DND-41 (cell line): ENCODE results near the gene OR2T33.

Experiments used
- EZH2 ChIP-seq: IDR thresholded peaks from 3 replicates; pipeline ENCODE4 v1.6.1; 2012; ENCODE audit warnings: borderline replicate concordance, low read depth, mild to moderate bottlenecking, moderate library complexity, low read length, inconsistent platforms; ENCODE audit not compliant: severe bottlenecking
- TF ChIP-seq, protein P1 (sequence below): IDR thresholded peaks from 2 replicates; pipeline ENCODE4 v1.5.1; 2012; ENCODE audit warnings: borderline replicate concordance, low read length, moderate library complexity, mild to moderate bottlenecking; ENCODE audit not compliant: poor library complexity, severe bottlenecking; ENCODE audit errors: extremely low read depth

DNA sequence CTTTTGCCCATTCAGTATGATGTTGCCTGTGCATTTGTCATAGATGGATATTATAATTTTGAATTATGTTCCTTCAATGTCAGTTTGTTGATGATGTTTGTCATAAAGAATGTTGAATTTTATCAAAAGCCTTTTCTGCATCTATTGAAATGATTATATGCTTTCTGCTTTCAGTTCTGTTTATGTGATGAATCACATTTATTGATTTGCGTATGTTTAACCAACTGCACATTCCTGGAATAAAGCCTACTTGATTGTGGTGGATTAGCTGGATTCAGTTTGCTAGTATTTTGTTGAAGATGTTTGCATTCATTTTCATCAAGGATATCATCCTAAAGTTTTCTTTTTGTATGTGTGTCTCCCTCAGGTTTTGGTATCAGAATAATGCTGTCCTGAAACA is 52.2 kb downstream of the OR2T33 start:
- TF ChIP-seq, protein P1, sequence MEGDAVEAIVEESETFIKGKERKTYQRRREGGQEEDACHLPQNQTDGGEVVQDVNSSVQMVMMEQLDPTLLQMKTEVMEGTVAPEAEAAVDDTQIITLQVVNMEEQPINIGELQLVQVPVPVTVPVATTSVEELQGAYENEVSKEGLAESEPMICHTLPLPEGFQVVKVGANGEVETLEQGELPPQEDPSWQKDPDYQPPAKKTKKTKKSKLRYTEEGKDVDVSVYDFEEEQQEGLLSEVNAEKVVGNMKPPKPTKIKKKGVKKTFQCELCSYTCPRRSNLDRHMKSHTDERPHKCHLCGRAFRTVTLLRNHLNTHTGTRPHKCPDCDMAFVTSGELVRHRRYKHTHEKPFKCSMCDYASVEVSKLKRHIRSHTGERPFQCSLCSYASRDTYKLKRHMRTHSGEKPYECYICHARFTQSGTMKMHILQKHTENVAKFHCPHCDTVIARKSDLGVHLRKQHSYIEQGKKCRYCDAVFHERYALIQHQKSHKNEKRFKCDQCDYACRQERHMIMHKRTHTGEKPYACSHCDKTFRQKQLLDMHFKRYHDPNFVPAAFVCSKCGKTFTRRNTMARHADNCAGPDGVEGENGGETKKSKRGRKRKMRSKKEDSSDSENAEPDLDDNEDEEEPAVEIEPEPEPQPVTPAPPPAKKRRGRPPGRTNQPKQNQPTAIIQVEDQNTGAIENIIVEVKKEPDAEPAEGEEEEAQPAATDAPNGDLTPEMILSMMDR, result no peak
- no peak for TF ChIP-seq EZH2
